Colonic mucosa (tissue), 4 donors: ENCODE data around the gene MLX. TPM values are rescaled to one million over a fixed set of nuclear protein-coding genes. Genes with fewer than 3 reads are reported as not detected.
A peak's percentile ranks its signal among the peaks of the same experiment; 100 is the strongest.
"Not testable (repeated sequence)": the region's sequence is repeated elsewhere in the genome, so short reads cannot be mapped to it uniquely, and the experiment has no call there.

Source experiments
- DNase-seq: peaks from one replicate; pipeline ENCODE4 v3.0.0-alpha.2; 2020
- H3K27ac ChIP-seq: fragments of 200-600 bp; one replicate; pipeline ENCODE4 v1.8.0; 2021
- H3K27me3 ChIP-seq: fragments of 200-600 bp; one replicate; pipeline ENCODE4 v1.8.0; 2021
- H3K36me3 ChIP-seq: fragments of 200-600 bp; one replicate; pipeline ENCODE4 v1.8.0; 2021
- H3K4me1 ChIP-seq: fragments of 200-600 bp; one replicate; pipeline ENCODE4 v1.8.0; 2021; ENCODE audit warnings: mild to moderate bottlenecking
- H3K4me3 ChIP-seq: fragments of 200-600 bp; one replicate; pipeline ENCODE4 v1.8.0; 2021
- H3K9ac ChIP-seq, 2 donors: one replicate each; pipeline ENCODE4 v1.7.0; 2013; ENCODE audit warnings: control low read depth in 2 of 2, low read depth in 2 of 2, low read length in 2 of 2
- H3K9me3 ChIP-seq: fragments of 200-600 bp; one replicate; pipeline ENCODE4 v1.8.0; 2021
- CTCF ChIP-seq: fragments of 200-600 bp; IDR thresholded peaks from one replicate; pipeline ENCODE4 v1.8.0; 2022; ENCODE audit warnings: antibody characterized with exemption, mild to moderate bottlenecking
- intact Hi-C: fragments of 100-400 bp; cut with DNase I; formaldehyde crosslinking; loops from one replicate; pipeline ENCODE4 v1.14.1; 2022
- total RNA-seq, 2 donors: library from RNA; stranded (reverse); fragmentation: NEBNext Ultra II Directional in 1 of 2; extraction: Animal tissue kit (Norgen Biotek cat#: 25700) in 1 of 2; gene quantifications; one replicate each; pipeline ENCODE4 v1.2.1, GENCODE V29; 2021
- donor health status: healthy.
- donor health status: DM: no; HTN: no; CAD: no.
- donor health status: DM: no; HTN: no; CAD: no.

The MLX gene
- total RNA-seq, 2 donors from 2014 or later: 79.6 to 83.0 TPM

- H3K36me3 ChIP-seq: no peaks in the 10 kb centered on the region
- H3K4me3 ChIP-seq: peak overlapping the region; percentile 67
- H3K27me3 ChIP-seq: no peaks in the 10 kb centered on the region
- TF ChIP-seq CTCF: no peak
- peak; percentile 90 for DNase-seq
- peak overlapping the region; percentile 66 for H3K27ac ChIP-seq
- H3K9me3 ChIP-seq: no peaks in the 10 kb centered on the region
- peak overlapping the region; percentile 82 to 89 for H3K9ac ChIP-seq
- H3K4me1 ChIP-seq: peaks cover 10% of the 10 kb centered on the region
- intact Hi-C loops: no loop called here
These were observed 30.3 kb upstream of the MLX start for GRCh38 chr17:42536372-42537155.

- H3K27me3 ChIP-seq: no peaks in the 10 kb centered on the region
- no peaks in the 10 kb centered on the region for H3K9me3 ChIP-seq
- peak overlapping the region; percentile 66 for H3K27ac ChIP-seq
- peak overlapping the region; percentile 67 for H3K4me3 ChIP-seq
- peak overlapping the region; percentile 82 to 89 for H3K9ac ChIP-seq
- peaks cover 17% of the 10 kb centered on the region for H3K4me1 ChIP-seq
- intact Hi-C loops: no loop called here
- no peaks in the 10 kb centered on the region for H3K36me3 ChIP-seq
- TF ChIP-seq CTCF: no peak
- DNase-seq: no peak
These were observed 29.6 kb upstream of the MLX start for GRCh38 chr17:42537156-42537805.

GRCh38 chr17:42537826-42538451 lies 29.0 kb upstream of the MLX start:
- no peak overlapping the region for H3K4me3 ChIP-seq

GRCh38 chr17:42538482-42538881 lies 28.4 kb upstream of the MLX start:
- intact Hi-C loops: no loop called here
- no peak for TF ChIP-seq CTCF
- DNase-seq: no peak
- Histone ChIP-seq H3K36me3 (no peaks in the 10 kb centered on the region), H3K9ac (no peak overlapping the region), H3K4me3 (no peak overlapping the region), H3K27ac (no peak overlapping the region), H3K27me3 (no peaks in the 10 kb centered on the region), H3K4me1 (peaks cover 18% of the 10 kb centered on the region), H3K9me3 (no peaks in the 10 kb centered on the region)

More at GRCh38 chr17:42537826-42538451, 29.0 kb upstream of the MLX start:
- Histone ChIP-seq H3K36me3 (no peaks in the 10 kb centered on the region), H3K9ac (no peak overlapping the region), H3K9me3 (no peaks in the 10 kb centered on the region), H3K27ac (no peak overlapping the region), H3K27me3 (no peaks in the 10 kb centered on the region), H3K4me1 (peaks cover 18% of the 10 kb centered on the region)
- TF ChIP-seq CTCF: no peak
- intact Hi-C loops: no loop called here
- no peak for DNase-seq

GRCh38 chr17:42540558-42540957 lies 26.3 kb upstream of the MLX start:
- DNase-seq, H3K27me3 ChIP-seq, H3K36me3 ChIP-seq, H3K9me3 ChIP-seq, intact Hi-C loops, H3K4me3 ChIP-seq: not testable (repeated sequence)
- Histone ChIP-seq H3K9ac (peak overlapping the region in 1 of 2 donors; percentile 55), H3K4me1 (peaks cover 18% of the 10 kb centered on the region), H3K27ac (peak overlapping the region; percentile 72)
